Measurements from ENCODE around the gene GALNT1.
A peak's percentile ranks its signal among the peaks of the same experiment; 100 is the strongest.

Gene GALNT1

DNA sequence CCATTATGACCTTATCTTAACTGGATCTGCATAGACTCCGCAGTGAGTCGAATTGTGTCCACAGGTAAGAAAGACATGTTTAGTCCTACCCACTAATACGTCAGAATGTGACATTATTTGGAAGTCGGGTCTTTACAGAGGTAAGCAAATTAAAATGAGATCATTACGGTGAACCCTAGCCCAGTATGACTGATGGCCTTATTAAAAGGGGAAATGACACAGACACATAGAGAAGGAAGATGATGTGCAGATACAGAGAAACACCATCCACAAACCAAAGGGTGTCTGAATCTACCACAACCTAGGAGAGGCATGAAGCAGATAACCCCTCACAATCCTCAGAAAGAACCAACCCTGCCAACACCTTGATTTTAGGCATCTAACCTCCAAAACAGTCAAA lies 135.6 kb downstream of the GALNT1 start:
- no peak for DNase-seq (ENCODE audit: low spot score)

DNA sequence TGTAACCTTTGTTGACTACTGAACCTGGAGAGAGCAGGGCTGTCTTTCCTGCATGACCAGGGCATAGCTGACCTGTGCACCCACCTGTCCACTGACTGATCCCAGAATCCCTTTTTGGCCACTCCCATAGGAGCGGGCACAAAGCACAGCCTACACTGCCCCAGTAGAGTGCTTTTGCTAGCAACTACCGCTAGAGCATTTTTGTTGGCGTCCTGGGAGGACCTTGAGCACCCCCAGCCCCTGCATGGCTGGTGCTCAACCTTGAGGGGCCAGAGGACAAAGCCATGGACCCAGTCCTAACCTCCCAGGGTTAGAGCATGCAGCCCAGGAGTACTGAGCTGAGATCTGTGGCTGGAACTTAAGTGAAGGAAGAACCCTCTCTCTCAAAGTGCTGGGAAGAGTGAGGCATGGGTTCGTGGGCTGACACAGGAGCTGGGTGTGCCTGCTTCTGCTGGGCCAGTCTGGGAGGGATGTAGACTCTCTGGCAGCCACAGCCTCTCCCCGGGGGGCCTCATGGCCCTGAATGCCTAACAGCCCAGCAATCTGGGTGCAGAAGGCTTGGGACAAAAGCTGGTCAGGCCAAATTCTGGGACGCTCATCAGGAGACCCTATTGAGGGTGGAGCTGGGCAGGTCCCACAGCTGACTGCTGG lies 140.0 kb downstream of the GALNT1 start:
- no peak for DNase-seq (ENCODE audit: low spot score)

DNA sequence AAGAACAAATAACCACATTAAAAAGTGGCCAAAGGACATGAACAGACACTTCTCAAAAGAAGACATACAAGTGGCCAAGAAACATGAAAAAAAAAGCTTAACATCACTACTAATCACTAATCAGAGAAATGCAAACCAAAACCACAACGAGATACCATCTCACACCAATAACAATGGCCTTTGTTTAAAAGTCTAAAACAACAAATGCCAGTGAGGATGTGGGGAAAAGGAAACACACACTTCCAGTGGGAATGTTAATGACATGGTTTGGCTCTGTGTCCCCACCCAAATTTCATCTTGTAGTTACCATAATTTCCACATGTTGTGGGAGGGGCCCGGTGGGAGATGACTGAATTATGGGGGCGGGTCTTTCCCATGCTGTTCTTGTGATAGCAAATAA lies 147.1 kb downstream of the GALNT1 start:
- DNase-seq (ENCODE audit: low spot score) = no peak

DNA sequence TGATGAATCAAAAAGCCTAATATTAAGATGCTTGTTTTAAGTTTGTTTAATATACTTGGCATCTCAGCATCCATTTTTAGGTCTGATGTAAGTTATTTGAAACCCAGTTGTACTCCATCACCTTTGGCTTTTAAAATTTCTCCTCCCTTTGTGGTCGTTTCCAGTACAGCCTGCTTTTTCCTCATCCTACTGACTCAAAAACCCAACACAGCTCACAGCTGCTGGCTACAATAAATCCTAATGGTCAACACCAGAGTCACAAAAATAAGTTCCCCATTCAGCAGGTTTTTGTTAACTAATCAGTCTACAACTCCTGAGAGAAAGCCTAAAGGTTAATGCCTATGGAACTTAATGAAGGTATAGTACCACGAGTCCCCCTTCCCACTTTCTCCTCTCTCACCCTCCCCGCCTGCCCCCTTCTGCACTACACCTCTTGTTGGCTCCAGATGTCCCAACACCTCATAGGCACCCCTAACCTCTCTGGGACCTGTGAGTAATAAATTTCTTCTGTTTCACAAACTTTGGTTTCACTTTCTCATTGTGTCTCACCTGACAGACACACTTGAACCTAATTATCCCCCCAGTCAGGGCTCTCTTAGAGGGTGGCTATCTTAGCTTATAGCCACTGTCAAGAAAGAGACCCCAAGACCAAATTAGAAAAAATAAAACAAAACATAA lies 148.6 kb downstream of the GALNT1 start:
- no peak for DNase-seq (ENCODE audit: low spot score)

DNA sequence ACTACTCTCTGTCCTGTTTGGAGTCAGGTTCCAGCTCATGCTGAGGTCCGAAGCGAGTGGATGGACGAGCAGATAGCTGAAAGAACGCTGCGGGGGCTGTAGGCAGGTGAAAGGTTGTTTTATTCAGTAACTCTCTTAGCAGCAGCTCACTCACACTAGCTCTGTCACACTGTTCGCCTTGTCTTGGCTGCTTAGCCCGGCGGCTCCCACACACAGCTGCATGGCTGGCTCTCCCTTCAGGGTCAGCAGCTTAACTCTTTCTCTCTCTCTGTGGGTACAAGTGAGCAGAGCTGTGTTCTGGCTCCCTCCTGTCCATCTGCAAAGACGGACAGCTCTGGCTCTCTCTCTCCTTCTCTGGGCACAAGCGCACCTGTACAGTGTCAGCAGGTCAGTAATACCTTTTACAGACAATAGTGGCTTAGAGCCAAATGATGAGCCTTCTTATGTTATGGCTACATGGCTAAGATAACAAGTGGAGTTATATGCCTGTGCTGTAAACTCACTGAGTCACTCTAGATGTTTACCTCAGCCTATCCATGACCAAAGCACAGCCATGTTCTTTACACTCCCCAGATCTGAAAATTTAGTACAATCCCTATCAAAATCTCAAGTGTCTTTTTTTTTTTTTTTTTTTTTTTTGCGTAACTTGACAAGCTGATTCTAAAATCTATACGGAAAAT lies 149.3 kb downstream of the GALNT1 start:
- no peak for DNase-seq (ENCODE audit: low spot score)

DNA sequence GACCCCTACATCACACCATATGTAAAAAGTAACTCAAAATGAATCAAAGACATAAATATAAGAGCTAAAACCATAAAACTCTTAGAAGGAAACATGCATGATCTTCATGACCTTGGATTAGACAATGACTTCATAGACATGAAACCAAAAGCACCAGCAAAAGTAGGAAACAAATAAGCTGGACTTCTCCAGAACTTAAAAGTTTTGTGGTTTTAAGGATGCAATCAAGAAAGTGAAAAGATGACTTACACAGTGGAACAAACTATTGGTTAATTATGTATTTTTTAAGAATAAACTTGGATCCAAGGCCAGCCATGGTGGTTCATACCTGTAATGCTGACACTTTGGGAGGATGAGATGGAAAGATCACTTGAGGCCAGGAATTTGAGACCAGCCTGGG lies 150.2 kb downstream of the GALNT1 start:
- no peak for DNase-seq (ENCODE audit: low spot score)

DNA sequence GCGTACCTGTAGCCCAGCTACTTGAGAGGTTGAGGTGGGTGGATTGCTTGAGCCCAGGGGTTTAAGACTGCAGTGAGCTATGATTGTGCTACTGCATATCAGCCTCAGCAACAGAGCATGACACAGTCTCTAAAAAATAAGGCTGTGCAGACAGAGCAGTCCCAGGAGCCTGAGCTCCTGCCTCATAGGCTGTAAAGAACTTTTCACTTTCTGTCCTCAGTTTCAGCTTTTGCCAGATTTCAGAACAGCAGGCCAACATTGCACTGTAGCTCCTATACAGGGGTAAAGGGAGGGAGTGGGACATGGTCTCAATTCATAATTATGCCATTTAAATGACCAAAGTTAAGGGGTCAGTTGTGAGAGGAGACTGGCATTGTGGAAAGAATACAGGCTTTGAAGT lies 150.6 kb downstream of the GALNT1 start:
- DNase-seq (ENCODE audit: low spot score) = no peak

DNA sequence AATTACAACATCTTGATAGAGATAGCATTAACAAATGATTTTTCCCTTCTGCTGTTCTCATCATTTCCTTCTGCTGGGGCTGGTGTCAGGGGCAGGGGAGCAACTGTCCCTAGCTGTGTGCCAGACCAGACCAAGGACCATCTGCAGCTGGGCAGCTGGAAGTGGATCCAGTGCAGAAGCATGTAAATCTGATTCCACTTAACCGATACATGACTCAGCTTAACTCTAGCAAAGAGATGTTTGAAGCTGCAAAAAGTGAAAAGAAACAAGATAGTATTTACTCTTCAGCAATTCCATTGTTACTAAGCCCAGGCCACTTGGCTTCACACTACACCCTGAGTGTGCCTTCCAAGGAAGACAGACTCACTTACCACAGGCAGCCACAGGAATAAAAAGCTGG lies 151.1 kb downstream of the GALNT1 start:
- no peak for DNase-seq (ENCODE audit: low spot score)

DNA sequence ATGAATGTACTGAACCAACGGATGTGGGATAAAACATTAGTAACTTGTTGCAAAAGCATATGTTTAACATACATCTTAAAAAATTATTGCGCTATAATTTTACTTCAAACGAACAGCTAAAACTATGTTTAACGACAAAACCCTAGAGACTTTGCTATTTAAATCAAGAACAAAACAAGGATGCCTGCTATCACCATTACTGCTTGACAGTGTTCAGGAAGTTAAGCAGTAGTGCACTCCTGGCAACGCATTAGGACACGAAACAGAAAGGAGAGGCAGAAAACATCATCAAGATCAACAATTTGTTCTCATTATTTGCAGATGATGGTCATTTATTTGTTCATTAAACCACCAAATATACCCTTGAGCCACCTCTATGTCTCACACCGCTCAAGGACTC lies 151.9 kb downstream of the GALNT1 start:
- DNase-seq (ENCODE audit: low spot score) = no peak

DNA sequence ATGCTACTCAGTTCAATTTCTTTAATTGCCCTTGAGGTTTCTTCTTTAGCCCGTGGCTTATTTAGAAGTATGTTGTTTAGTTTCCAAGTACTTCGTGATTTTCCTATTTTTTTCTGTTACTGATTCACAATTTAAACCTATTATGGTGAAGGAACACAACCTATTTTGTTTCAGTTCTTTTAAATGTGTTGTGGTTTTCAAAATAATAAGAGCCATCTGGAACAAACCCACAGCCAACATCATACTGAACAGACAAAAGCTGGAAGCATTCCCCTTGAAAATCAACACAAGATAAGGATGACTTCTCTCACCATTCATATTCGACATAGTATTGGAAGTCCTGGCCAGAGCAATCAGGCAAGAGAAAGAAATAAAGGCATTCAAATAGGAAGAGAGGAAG lies 155.2 kb downstream of the GALNT1 start:
- DNase-seq (ENCODE audit: low spot score) = no peak

DNA sequence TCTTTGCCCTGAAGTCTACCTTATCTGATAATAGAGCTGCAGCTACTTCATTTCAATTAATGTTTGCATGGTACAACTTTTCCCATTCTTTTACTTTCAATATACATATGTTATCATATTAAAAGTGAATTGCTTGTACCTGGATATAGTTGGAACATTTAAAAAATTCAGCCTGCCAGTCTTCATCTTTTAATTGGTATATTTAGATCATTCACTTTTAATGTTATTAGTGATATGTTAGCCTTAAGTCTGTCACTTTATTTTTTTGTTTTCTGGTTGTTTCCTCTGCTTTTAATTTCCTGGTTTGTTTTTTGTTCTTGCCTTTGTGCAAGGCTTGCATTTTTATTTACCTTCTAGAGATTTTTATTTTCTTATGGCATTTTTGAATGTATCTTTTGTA lies 158.2 kb downstream of the GALNT1 start:
- DNase-seq (ENCODE audit: low spot score) = no peak

DNA sequence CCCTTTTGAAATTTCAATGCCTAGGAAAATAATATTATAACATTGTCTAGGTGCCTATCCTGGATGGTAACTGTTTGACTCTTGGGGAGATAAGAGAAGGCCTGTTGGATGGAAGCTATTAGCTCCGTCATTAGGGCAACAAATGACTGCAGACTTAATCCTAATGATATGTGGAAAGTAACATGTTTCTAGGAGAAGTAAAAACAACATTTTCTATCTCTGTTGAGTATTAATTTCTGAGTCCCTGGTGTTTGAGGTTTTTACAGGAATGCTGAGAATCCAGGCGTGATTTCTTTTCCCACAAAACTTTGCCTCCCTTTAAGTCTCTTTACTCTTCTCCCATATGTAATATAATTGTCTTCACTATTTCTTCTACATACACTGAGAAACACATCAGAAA lies 159.1 kb downstream of the GALNT1 start:
- DNase-seq (ENCODE audit: low spot score) = no peak

DNA sequence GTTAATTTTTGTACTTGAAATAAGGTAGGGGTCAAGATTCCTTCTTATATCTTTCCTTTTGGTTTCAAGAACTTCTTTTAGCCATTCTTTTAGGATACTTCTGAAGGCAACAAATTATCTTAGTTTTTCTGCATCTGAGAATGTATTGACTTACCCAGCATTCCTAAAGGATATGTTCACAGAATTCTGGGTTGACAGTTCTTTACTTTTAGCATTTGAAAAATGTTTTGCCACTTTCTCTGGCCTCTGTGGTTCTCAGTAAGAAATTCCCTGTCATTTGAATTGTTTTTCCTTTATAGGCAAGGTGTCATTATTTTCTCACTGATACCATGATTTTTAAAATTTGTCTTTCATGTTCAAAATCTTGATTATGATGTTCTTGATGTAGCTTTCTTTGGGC lies 162.4 kb downstream of the GALNT1 start:
- DNase-seq (ENCODE audit: low spot score) = no peak

DNA sequence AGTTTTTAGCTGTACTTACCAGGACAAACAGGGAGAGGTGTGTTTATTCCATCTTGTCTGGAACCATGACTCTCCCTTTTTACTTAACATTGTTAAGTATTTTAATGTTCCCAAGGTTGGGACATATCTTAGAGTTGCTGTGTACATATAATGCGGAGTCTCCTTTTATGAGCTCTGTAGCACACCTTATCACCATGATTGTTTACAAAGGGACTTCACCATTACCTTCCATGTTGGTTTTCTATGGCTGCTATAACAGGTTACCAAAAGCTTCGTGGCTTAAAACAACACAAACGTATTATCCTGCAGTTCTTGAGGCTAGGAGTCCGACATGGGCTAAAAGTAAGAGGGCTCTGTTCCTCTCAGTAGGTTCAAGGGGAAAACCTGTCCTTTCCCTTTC lies 164.3 kb downstream of the GALNT1 start:
- DNase-seq (ENCODE audit: low spot score) = no peak

DNA sequence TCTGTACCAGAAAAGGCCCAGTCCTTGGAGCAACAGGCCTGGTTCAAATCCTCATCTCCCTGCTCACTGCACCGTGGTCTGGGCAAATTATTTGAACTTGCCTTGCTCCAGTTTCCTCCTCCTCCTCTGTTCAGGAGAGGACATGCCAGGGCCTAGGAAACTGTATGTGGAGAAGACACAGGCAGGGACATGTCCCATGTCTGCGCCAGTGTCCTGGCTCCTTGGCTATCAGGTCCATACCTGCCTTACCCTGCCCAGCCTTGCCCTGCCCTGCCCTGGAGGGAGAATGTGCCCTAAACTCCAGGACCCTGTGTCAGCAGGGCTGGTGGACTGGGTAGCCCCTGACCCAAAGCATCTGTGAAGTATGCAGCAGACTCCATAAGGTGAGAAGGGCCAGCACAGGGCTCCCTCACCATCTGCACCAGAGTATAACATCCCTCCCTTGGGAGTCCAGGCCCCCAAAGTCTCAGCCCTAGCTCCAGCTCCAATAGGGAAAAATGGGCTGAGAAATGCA lies 165.3 kb downstream of the GALNT1 start:
- DNase-seq (ENCODE audit: low spot score) = no peak

DNA sequence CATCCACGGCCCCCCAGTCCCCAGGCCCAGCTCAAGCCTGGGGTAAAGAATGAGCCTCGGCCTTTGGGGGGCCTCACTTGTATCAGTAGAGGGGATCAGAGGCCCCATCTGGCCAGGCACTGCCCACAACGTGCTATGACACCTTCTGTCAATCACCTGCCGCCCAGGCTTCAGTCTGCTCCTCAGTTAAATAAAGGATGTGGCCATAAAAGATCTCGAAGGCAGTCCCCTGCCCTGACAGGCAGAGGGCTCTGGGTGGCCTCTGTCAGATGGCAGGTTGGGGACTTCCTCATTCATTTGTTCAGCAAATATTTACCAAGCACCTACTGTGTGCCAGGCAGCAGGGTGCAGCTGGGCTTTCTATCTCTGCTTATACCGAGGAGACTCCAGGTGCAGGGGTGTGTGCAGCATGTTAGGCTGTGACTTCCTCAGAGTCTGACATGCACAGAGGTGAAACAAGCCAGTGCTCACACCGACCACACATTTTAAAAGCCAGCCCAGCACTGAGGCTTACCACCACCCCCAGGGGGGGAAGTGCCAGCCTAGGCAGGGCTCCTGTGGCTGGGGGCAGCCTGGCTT lies 166.4 kb downstream of the GALNT1 start:
- no peak for DNase-seq (ENCODE audit: low spot score)

DNA sequence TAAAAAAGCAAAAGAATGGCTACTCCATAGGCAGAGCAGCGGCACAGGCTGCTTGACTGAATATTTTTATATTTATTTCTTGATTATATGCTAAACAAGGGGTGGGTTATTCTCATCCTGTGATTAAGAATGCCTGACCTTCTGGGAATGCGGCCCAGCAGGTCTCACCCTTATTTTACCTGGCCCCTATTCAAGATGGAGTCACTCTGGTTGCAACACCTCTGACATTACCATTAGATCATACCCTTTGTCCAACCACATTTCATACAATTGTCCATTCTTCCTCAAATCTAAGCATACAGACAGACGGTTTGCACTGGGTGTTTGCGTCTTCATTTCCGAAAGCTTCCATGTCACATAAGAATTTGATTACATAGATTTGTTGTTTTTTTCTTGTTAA lies 168.2 kb downstream of the GALNT1 start:
- no peak for DNase-seq (ENCODE audit: low spot score)

DNA sequence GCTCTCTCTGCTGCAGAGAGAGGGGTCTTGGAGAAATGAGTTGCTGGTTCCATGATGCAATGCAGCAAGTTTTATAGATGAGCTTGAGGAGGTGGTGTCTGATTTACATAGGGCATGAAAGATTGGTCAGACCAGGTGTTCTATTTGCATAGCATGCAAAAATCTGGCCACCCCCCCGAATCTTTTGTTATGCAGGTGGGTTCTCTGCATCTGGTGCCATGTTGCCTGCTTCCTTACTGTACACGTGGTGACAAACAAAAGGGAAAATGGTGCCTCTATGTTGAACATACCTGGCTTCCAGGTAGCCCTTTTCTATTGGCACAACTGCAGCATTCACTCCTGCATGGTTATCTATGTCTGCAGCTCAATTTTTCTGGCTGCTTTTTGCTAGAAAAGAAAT lies 169.4 kb downstream of the GALNT1 start:
- no peak for DNase-seq (ENCODE audit: low spot score)

DNA sequence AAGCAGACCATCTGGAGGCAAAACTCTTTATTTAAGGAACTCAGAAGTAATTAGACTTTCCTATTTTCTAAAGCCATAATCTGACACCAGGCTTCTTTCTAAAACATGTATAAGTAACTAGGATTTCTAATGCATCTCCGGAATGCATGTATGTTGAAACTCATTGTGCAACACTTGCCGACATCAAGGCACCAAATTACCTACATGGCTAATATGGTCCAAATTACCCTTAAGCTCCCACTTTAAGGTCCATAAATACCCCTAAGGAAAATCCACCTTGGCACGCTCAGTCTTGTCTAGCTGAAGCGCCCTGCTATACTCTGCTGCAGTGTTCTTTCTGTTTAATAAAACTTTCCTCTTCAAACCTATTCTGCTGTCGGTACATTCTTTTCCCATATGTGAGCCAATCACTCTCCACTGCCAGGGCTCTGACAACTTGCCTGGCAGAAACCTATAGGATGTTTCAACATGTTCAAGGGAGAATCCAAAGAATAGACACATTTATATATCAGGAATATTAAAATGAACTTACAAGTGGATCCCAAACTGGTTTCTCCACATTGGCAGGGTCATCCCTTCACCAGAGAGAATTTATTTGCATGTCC lies 171.9 kb downstream of the GALNT1 start:
- no peak for DNase-seq (ENCODE audit: low spot score)

DNA sequence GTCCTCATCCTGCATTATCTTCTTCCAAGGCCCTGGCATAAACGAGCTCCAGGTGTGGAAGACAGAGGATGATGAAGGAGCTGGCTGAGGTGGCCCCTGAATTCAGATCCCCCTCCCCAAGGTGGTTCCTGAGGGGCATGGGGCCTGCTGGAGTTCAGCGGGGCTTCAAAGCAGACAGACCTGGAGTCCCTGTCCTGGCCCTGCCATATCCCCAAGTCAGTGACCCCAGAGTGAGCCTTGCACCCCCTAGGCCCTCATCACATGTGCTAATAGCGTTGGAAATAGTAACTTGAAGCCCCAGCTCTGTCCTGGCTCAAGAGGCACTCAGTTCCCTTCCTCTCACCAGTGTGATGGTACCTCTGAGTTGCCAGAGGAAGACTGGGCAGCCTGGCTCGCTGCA lies 172.9 kb downstream of the GALNT1 start:
- DNase-seq (ENCODE audit: low spot score) = no peak

DNA sequence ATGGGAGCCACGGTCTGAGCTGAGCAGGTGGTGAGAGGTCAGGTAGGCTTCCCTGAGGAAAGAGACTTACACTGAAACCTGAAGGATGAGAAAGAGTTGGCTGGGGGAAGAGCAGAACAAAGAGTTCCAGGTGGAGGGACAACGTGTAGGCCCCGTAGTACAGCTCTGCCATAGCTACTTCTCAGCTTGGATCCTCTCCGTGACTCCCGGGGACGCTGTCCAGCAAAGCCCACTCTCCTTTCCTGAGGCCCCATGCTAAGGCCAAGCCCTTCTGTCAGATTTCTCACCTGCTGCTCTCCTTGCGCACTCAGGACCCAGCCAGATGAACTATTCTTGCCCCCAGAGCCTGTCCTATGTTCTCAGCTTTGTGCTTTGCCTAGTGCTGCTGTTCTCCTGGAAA lies 173.8 kb downstream of the GALNT1 start:
- no peak for DNase-seq (ENCODE audit: low spot score)

DNA sequence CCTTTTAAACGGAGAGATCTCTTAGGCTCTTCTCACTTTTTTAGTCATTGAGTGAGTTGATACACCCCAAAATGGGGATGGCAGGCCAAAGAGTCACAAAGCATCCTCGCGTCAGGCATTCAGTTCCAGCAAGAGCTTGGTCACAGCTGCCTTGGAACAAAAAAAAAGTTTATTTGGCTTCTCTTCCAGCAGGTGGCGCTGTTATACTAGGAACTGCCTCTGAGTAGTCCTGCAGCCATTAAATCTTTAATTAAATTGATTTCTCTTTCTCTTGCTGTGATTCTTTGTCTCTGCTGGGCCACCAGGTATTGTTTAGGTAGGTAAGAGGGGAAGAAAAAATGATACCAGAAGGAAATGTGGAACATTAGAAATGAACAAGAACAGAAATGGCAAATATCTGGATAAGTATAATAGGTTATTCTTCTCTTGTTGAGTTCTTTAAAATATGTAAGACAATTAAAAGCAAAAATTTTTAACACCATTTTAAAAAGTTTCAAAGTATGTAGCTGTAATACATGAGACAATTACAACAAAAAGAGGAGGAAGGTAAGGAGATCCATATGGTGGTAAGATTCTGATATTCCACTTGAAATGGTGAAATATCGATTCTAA lies 175.1 kb downstream of the GALNT1 start:
- DNase-seq (ENCODE audit: low spot score) = peak; percentile 69
